ENCODE results near the gene EXOSC7. TPM values are rescaled to one million over a fixed set of nuclear protein-coding genes. Genes with fewer than 3 reads are reported as not detected.

EXOSC7 gene
- total RNA-seq, 1 experiment from 2014 or later, result 88.7 TPM

GRCh38 chr3:45055032-45055410, 79.0 kb downstream of the EXOSC7 start:
- Histone ChIP-seq H3K4me1 (ENCODE audit: insufficient read depth, low read length) (no peaks in the 10 kb centered on the region; the same call in 1 of the 2 replicates), H2AK5ac (ENCODE audit: insufficient read length, low read length) (no peak overlapping the region), H3K9me3 (ENCODE audit: control insufficient read depth, low read depth, low read length) (no peaks in the 10 kb centered on the region), H3K18ac (ENCODE audit: insufficient read length, low read depth, low read length) (no peak overlapping the region), H3K27ac (ENCODE audit: insufficient read length, low read depth, low read length) (no peak overlapping the region), H2BK120ac (ENCODE audit: low read depth, low read length, poor library complexity, severe bottlenecking) (no peak overlapping the region), H3T11ph (ENCODE audit: low read length) (no peak overlapping the region), H4K5ac (ENCODE audit: insufficient read length, low read depth, low read length) (no peak overlapping the region), H2BK12ac (ENCODE audit: insufficient read length, low read depth, low read length) (no peak overlapping the region), H3K79me2 (ENCODE audit: insufficient read depth, low read length) (no peaks in the 10 kb centered on the region), H3K79me1 (ENCODE audit: insufficient read depth, low read depth, low read length, poor library complexity, severe bottlenecking) (no peaks in the 10 kb centered on the region), H2BK5ac (ENCODE audit: insufficient read length, low read length) (no peak overlapping the region), H2BK20ac (ENCODE audit: low read depth, low read length, poor library complexity, severe bottlenecking) (no peak overlapping the region), H4K8ac (replicated peaks; ENCODE audit: insufficient read length, low read depth, low read length) (no peak overlapping the region), H3K4ac (ENCODE audit: low read depth, low read length) (no peak overlapping the region), H3K56ac (ENCODE audit: insufficient read length, low read depth, low read length) (no peak overlapping the region), H3K23me2 (ENCODE audit: insufficient read length, low read depth, low read length, poor library complexity, severe bottlenecking) (no peaks in the 10 kb centered on the region), H2AFZ (ENCODE audit: low read length) (no peak overlapping the region), H3K9ac (ENCODE audit: extremely low read depth, insufficient read length, low read length) (no peak overlapping the region), H3K4me2 (ENCODE audit: insufficient read depth, insufficient read length, low read length) (no peak overlapping the region), H4K20me1 (ENCODE audit: control insufficient read depth, insufficient read depth, insufficient read length) (no peaks in the 10 kb centered on the region), H2BK15ac (ENCODE audit: low read depth, low read length) (no peak overlapping the region), H3K14ac (ENCODE audit: insufficient read depth, low read length) (no peak overlapping the region), H3K27me3 (ENCODE audit: insufficient read depth, low read length) (peaks cover 27% of the 10 kb centered on the region; the same call in 1 of the 2 replicates), H4K91ac (ENCODE audit: insufficient read length, low read depth, low read length) (no peak overlapping the region), H3K23ac (ENCODE audit: insufficient read length, low read depth, low read length) (no peak overlapping the region)
- no peaks in the 10 kb centered on the region for H3K36me3 Mint-ChIP-seq (ENCODE audit: insufficient read depth in 1 of 3, low read depth in 3 of 3)
- peaks cover 100% of the 10 kb centered on the region for H3K27me3 Mint-ChIP-seq (ENCODE audit: low read depth)
- peaks cover 0 to 3% of the 10 kb centered on the region in 2 experiments; a peak in 1 of 5 replicates for H3K9me3 Mint-ChIP-seq
- no CpG with 5 or more reads among the region's 2 CpGs for WGBS (ENCODE audit: extremely low coverage, insufficient read length, low lambda C conversion rate)
- no peak overlapping the region for H3K4me3 Mint-ChIP-seq
- H3K27ac Mint-ChIP-seq, result no peak overlapping the region
- no peak for DNase-seq
- H3K4me1 Mint-ChIP-seq, result peaks cover 16 to 17% of the 10 kb centered on the region in 2 experiments
- no peak for TF ChIP-seq CTCF (conservative IDR thresholded peaks at IDR 0.05)
